ENCODE data around the gene R3HDML. TPM values are rescaled to one million over a fixed set of nuclear protein-coding genes. Genes with fewer than 3 reads are reported as not detected.
"Not testable (repeated sequence)": the region's sequence is repeated elsewhere in the genome, so short reads cannot be mapped to it uniquely, and the experiment has no call there.

Gene R3HDML
- total and polyA plus RNA-seq, 9 of the 15 experiments (the other 6 are each of a cell fraction or from before 2014, with no cell fraction given) = not detected

DNA sequence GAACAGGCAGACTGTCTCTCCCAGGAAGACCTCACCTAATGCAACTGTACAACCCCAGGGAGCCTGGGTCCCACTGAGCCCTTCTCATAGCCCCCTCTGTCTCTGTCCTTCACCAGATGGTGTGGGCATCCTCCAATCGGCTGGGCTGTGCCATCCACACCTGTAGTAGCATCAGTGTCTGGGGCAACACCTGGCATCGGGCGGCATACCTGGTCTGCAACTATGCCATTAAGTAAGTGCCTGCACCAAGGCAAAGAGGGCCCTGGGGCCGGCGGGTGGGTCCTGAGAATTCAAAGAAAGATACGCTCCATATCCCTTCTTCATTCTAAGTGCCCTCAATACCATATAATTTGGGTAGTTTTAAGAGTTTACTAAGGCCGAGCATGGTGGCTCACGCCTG is 8.3 kb downstream of the R3HDML start:
- in situ Hi-C loops (cut with MboI) = no loop called here
- H3K9me3 ChIP-seq (replicated peaks; ENCODE audit: control insufficient read depth, insufficient read depth, low read depth, low read length) = no peaks in the 10 kb centered on the region
- no peaks in the 10 kb centered on the region for H3K79me2 ChIP-seq (ENCODE audit: control insufficient read depth, insufficient read depth, low read length)
- TF ChIP-seq ETV5 (CRISPR knock-in tag; IDR thresholded peaks at IDR 0.05; ENCODE audit: low read depth) (no peak), ETV1 (tag; conservative IDR thresholded peaks at IDR 0.05; ENCODE audit: low read depth) (no peak), ZNF586 (CRISPR knock-in tag; conservative IDR thresholded peaks at IDR 0.05) (no peak), SOX6 (IDR thresholded peaks at IDR 0.05) (no peak), KAT8 (IDR thresholded peaks at IDR 0.05; ENCODE audit: low read depth) (no peak)
- H3K9me1 ChIP-seq (ENCODE audit: control insufficient read depth, insufficient read depth, low read length) = peaks cover 2% of the 10 kb centered on the region
- ATAC-seq (no peak), DNase-seq (ENCODE audit: extremely low read depth in 1 of 4, low spot score in 3 of 4) (no peak), FAIRE-seq (no peak)
- H3K9ac ChIP-seq (ENCODE audit: insufficient read depth in 1 of 2, low read depth in 2 of 2, low read length in 2 of 2) = no peak overlapping the region
- no peak overlapping the region for H3K4me2 ChIP-seq (ENCODE audit: insufficient read depth, low read length)
- H3K36me3 ChIP-seq (ENCODE audit: control insufficient read depth, insufficient read depth, low read length) = no peaks in the 10 kb centered on the region
- no peaks in the 10 kb centered on the region for H4K20me1 ChIP-seq (replicated peaks; ENCODE audit: control insufficient read depth, insufficient read depth, low read length)
- 22% methylated on average over 8 of the region's 8 CpGs for WGBS (ENCODE audit: insufficient coverage, low coverage, missing lambda C conversion rate)
- peaks cover 18 to 43% of the 10 kb centered on the region in 2 experiments for H3K27me3 ChIP-seq (ENCODE audit: control insufficient read depth in 2 of 2, insufficient read depth in 2 of 2, low read length in 2 of 2)
- H3K27ac ChIP-seq (ENCODE audit: extremely low read depth, low read depth, low read length) = no peak overlapping the region
- CTCF ChIA-PET (ENCODE audit: low intra/inter-chr PET ratio) = no interaction called here
- H3K4me1 ChIP-seq (replicated peaks in 1 of 2; ENCODE audit: control insufficient read depth in 2 of 2, insufficient read depth in 2 of 2, low read length in 2 of 2) = no peaks in the 10 kb centered on the region
- H3K4me3 ChIP-seq = no peak overlapping the region
- BruUV-seq (replicated peaks) = no TSS peak
- intact Hi-C loops (cut with micrococcal nuclease) = no loop called here
- H2AFZ ChIP-seq (ENCODE audit: low read depth, low read length) = no peak overlapping the region
- POLR2A ChIA-PET = interaction anchor here (1.3 kb wide), 1 partner anchor 10 kb away, joined by 3 read pairs; the partner anchor contains the start of gene HNF4A

- H2AFZ ChIP-seq (ENCODE audit: low read depth, low read length); in situ Hi-C loops (cut with MboI); H3K36me3 ChIP-seq (ENCODE audit: control insufficient read depth, insufficient read depth, low read length); H3K9me1 ChIP-seq (ENCODE audit: control insufficient read depth, insufficient read depth, low read length); H3K4me2 ChIP-seq (ENCODE audit: insufficient read depth, low read length); H3K79me2 ChIP-seq (ENCODE audit: control insufficient read depth, insufficient read depth, low read length); CTCF ChIA-PET (ENCODE audit: low intra/inter-chr PET ratio); BruUV-seq (replicated peaks); H3K27ac ChIP-seq (ENCODE audit: extremely low read depth, low read depth, low read length); H3K9me3 ChIP-seq (replicated peaks; ENCODE audit: control insufficient read depth, insufficient read depth, low read depth, low read length); H3K4me3 ChIP-seq; ATAC-seq; H3K9ac ChIP-seq (ENCODE audit: insufficient read depth in 1 of 2, low read depth in 2 of 2, low read length in 2 of 2); FAIRE-seq; intact Hi-C loops (cut with micrococcal nuclease); DNase-seq (ENCODE audit: extremely low read depth in 1 of 4, low spot score in 3 of 4); H3K4me1 ChIP-seq (replicated peaks in 1 of 2; ENCODE audit: control insufficient read depth in 2 of 2, insufficient read depth in 2 of 2, low read length in 2 of 2); H4K20me1 ChIP-seq (replicated peaks; ENCODE audit: control insufficient read depth, insufficient read depth, low read length): not testable (repeated sequence)
- POLR2A ChIA-PET = interaction anchor here (0.6 to 1.3 kb wide), 2 partner anchors 10 to 142 kb away, joined by 3 read pairs; partner anchors contain the start of gene HNF4A
- 2% methylated on average over 10 of the region's 10 CpGs for WGBS (ENCODE audit: insufficient coverage, low coverage, missing lambda C conversion rate)
- H3K27me3 ChIP-seq (ENCODE audit: control insufficient read depth in 2 of 2, insufficient read depth in 2 of 2, low read length in 2 of 2) = peaks cover 17 to 39% of the 10 kb centered on the region in 2 experiments
Measured at GRCh38 chr20:44345941-44346340, 9.1 kb downstream of the R3HDML start.

All from K562 (cell line).